IMR-90 (cell line): Measurements from ENCODE around the gene RGN. TPM values are rescaled to one million over a fixed set of nuclear protein-coding genes. Genes with fewer than 3 reads are reported as not detected.

ENCODE experiments used
- ATAC-seq: fragments of 200-7000 bp; cut with Tn5 transposase; 2 replicates; pipeline ENCODE4 v1.9.1; 2020; ENCODE audit warnings: low read depth, mild to moderate bottlenecking, moderate library complexity
- BruUV-seq: library from RNA; stranded (reverse); fragments of 400-500 nt; replicated peaks from 2 replicates; lab custom pipeline; 2021; lab: Mats Ljungman, UMichigan
- CTCF ChIA-PET: fragments of 300-600 bp; formaldehyde crosslinking; extraction: SDS; loops from one replicate; lab custom pipeline; 2021; ENCODE audit warnings: antibody characterized with exemption; lab: Yijun Ruan, JAX
- POLR2A ChIA-PET: fragments of 300-600 bp; sonication (Branson Sonifier 250); formaldehyde crosslinking; loops from one replicate; lab custom pipeline; 2022; ENCODE audit warnings: antibody characterized with exemption; ENCODE audit not compliant: unreplicated experiment; lab: Charles Lee
- DNase-seq: peaks from one replicate; pipeline ENCODE4 v3.0.0; 2013
- H2AFZ ChIP-seq: replicated peaks from 2 replicates; pipeline ENCODE3; 2013; ENCODE audit warnings: low read length, mild to moderate bottlenecking; ENCODE audit not compliant: poor library complexity
- H2AK5ac ChIP-seq: 2 replicates; pipeline ENCODE4 v1.6.1; 2013; ENCODE audit warnings: low read depth, low read length, inconsistent platforms
- H2AK9ac ChIP-seq: replicated peaks from 2 replicates; pipeline ENCODE3; 2013; ENCODE audit warnings: mild to moderate bottlenecking, low read depth, low read length, moderate library complexity; ENCODE audit not compliant: poor library complexity
- H2BK120ac ChIP-seq: 2 replicates; pipeline ENCODE4 v1.6.1; 2013; ENCODE audit warnings: low read depth, low read length, inconsistent platforms
- H2BK15ac ChIP-seq: 3 replicates; pipeline ENCODE4 v1.6.1; 2013; ENCODE audit warnings: low read depth, low read length, inconsistent platforms
- H2BK20ac ChIP-seq: 2 replicates; pipeline ENCODE4 v1.6.1; 2013; ENCODE audit warnings: low read depth, mild to moderate bottlenecking, inconsistent platforms, low read length, moderate library complexity
- H2BK5ac ChIP-seq: 2 replicates; pipeline ENCODE4 v1.6.1; 2013; ENCODE audit warnings: mild to moderate bottlenecking, low read depth, low read length, inconsistent platforms; ENCODE audit not compliant: poor library complexity, severe bottlenecking
- H3K14ac ChIP-seq: replicated peaks from 2 replicates; pipeline ENCODE4 v1.6.1; 2013; ENCODE audit warnings: low read depth, low read length, inconsistent platforms
- H3K18ac ChIP-seq: 2 replicates; pipeline ENCODE4 v1.6.1; 2013; ENCODE audit warnings: low read depth, low read length, control low read depth
- H3K23ac ChIP-seq: 2 replicates; pipeline ENCODE4 v1.6.1; 2013; ENCODE audit warnings: low read depth, low read length, inconsistent platforms
- H3K27ac ChIP-seq: 2 replicates; pipeline ENCODE4 v1.5.1; 2013; ENCODE audit warnings: mild to moderate bottlenecking, control low read depth, low read length; ENCODE audit not compliant: insufficient read depth
- H3K27me3 ChIP-seq: 2 replicates; pipeline ENCODE4 v1.6.1; 2013; ENCODE audit warnings: low read length; ENCODE audit not compliant: control insufficient read depth, insufficient read depth
- H3K36me3 ChIP-seq: 2 replicates; pipeline ENCODE4 v1.6.1; 2013; ENCODE audit warnings: low read length, mixed read lengths; ENCODE audit not compliant: control insufficient read depth, insufficient read depth
- H3K4ac ChIP-seq: 2 replicates; pipeline ENCODE4 v1.6.1; 2013; ENCODE audit warnings: low read depth, low read length, inconsistent platforms
- H3K4me1 ChIP-seq: 2 replicates; pipeline ENCODE4 v1.6.1; 2013; ENCODE audit warnings: low read length, mixed read lengths; ENCODE audit not compliant: control insufficient read depth, insufficient read depth
- H3K4me2 ChIP-seq: 2 replicates; pipeline ENCODE4 v1.6.1; 2013; ENCODE audit warnings: low read depth, mild to moderate bottlenecking, control low read depth, low read length, moderate library complexity
- H3K4me3 ChIP-seq: 2 replicates; pipeline ENCODE4 v1.5.1; 2013; ENCODE audit warnings: low read depth, mild to moderate bottlenecking, control low read depth, low read length, moderate library complexity; ENCODE audit not compliant: insufficient read depth
- H3K56ac ChIP-seq: 2 replicates; pipeline ENCODE4 v1.6.1; 2013; ENCODE audit warnings: low read length, inconsistent platforms; ENCODE audit not compliant: insufficient read depth; ENCODE audit errors: extremely low read depth
- H3K79me1 ChIP-seq, 2 experiments: 2 replicates each; pipeline ENCODE4 v1.6.1; 2013; ENCODE audit warnings: low read length in 2 of 2, inconsistent platforms in 1 of 2, low read depth in 1 of 2
- H3K9ac ChIP-seq: 2 replicates; pipeline ENCODE4 v1.6.1; 2013; ENCODE audit warnings: low read depth, low read length, control low read depth
- H3K9me1 ChIP-seq: 2 replicates; pipeline ENCODE4 v1.6.1; 2013; ENCODE audit warnings: low read length, inconsistent platforms; ENCODE audit not compliant: insufficient read depth
- H3K9me3 ChIP-seq: 2 replicates; pipeline ENCODE4 v1.6.1; 2013; ENCODE audit warnings: low read length; ENCODE audit not compliant: control insufficient read depth, insufficient read depth
- H4K20me1 ChIP-seq: 2 replicates; pipeline ENCODE4 v1.6.1; 2013; ENCODE audit warnings: low read length, inconsistent platforms; ENCODE audit not compliant: insufficient read depth
- H4K5ac ChIP-seq: 2 replicates; pipeline ENCODE4 v1.6.1; 2013; ENCODE audit warnings: mild to moderate bottlenecking, low read depth, low read length, control low read depth
- H4K8ac ChIP-seq, 2 experiments: 2 replicates each; pipeline ENCODE4 v1.6.1; 2013; ENCODE audit warnings: low read depth in 2 of 2, low read length in 2 of 2, control low read depth in 1 of 2, inconsistent platforms in 1 of 2
- H4K91ac ChIP-seq: 2 replicates; pipeline ENCODE4 v1.6.1; 2013; ENCODE audit warnings: low read depth, low read length, inconsistent platforms; ENCODE audit not compliant: insufficient read depth
- CHD1 ChIP-seq: IDR thresholded peaks from 2 replicates; pipeline ENCODE4 v1.6.1; 2012; ENCODE audit warnings: low read depth, low read length, improper control_type of control experiment
- FOS ChIP-seq: fragments of 150-350 bp; IDR thresholded peaks from 2 replicates; pipeline ENCODE4 v1.6.1; 2016; ENCODE audit warnings: low read depth, low read length
- MXI1 ChIP-seq: IDR thresholded peaks from 2 replicates; pipeline ENCODE4 v1.6.1; 2012; ENCODE audit warnings: low read depth, mild to moderate bottlenecking, low read length, moderate library complexity, borderline replicate concordance
- NFE2L2 ChIP-seq: fragments of 150-350 bp; IDR thresholded peaks from 2 replicates; pipeline ENCODE4 v1.6.1; 2016; ENCODE audit warnings: low read depth, mild to moderate bottlenecking, low read length
- RAD21 ChIP-seq: IDR thresholded peaks from 2 replicates; pipeline ENCODE4 v1.6.1; 2012; ENCODE audit warnings: low read length, improper control_type of control experiment
- RFX5 ChIP-seq: IDR thresholded peaks from 2 replicates; pipeline ENCODE4 v1.8.0; 2012; ENCODE audit warnings: low read depth, mild to moderate bottlenecking, low read length, moderate library complexity
- SMC3 ChIP-seq: fragments of 150-350 bp; IDR thresholded peaks from 2 replicates; pipeline ENCODE4 v1.6.1; 2016; ENCODE audit warnings: low read depth, mild to moderate bottlenecking, antibody characterized with exemption, low read length, moderate library complexity
- USF2 ChIP-seq: fragments of 150-350 bp; IDR thresholded peaks from 2 replicates; pipeline ENCODE4 v1.6.1; 2017; ENCODE audit warnings: mild to moderate bottlenecking, antibody characterized with exemption, low read length, low read depth
- WGBS, 2 experiments: methylation state at CpG; one replicate each; pipeline versions ENCODE4 v1.1.5 to v1.1.7; 2013; ENCODE audit warnings: missing lambda C conversion rate in 2 of 2; ENCODE audit not compliant: insufficient read length in 1 of 2; ENCODE audit errors: extremely low coverage in 2 of 2; 5-methylcytosine and 5-hydroxymethylcytosine counted together
- dilution Hi-C: fragments of 300-500 bp; cut with HindIII; formaldehyde crosslinking; loops from one replicate; pipeline ENCODE4 v1.14.3; 2018; ENCODE audit warnings: low sequenced_read_pairs; ENCODE audit not compliant: unreplicated experiment
- in situ Hi-C: fragments of 300-500 bp; cut with MboI; formaldehyde crosslinking; loops from 3 replicates; pipeline ENCODE4 v1.14.3; 2019; ENCODE audit warnings: low sequenced_read_pairs, inconsistent platforms, mixed read lengths
- intact Hi-C: fragments of 100-400 bp; cut with micrococcal nuclease; formaldehyde crosslinking; loops from 2 replicates; pipeline ENCODE4 v1.10.0; 2022
- polyA plus RNA-seq, 3 experiments: library from polyadenylated mRNA; depleted of rRNA; stranded (reverse); fragments of >200 nt; gene quantifications; 2 replicates each; pipeline ENCODE4 v1.2.3, GENCODE V29; 2012; ENCODE audit warnings: low replicate concordance in 1 of 3
- total RNA-seq: library from RNA; depleted of rRNA; stranded (reverse); fragments of >200 nt; gene quantifications from 2 replicates; pipeline ENCODE4 v1.2.3, GENCODE V29; 2012
- TF ChIP-seq, protein P1 (sequence below): conservative IDR thresholded peaks from 2 replicates; pipeline ENCODE4 v1.5.1; 2012; ENCODE audit warnings: mild to moderate bottlenecking, low read depth, low read length, improper control_type of control experiment
- TF ChIP-seq, protein P2 (sequence below): fragments of 150-350 bp; IDR thresholded peaks from 2 replicates; pipeline ENCODE4 v1.6.1; 2016; ENCODE audit warnings: low read depth, mild to moderate bottlenecking, low read length, moderate library complexity, borderline replicate concordance

RGN gene
- total and polyA plus RNA-seq, 2 of the 4 experiments (the other 2 are of a cell fraction): 0.18 to 0.26 TPM

DNA sequence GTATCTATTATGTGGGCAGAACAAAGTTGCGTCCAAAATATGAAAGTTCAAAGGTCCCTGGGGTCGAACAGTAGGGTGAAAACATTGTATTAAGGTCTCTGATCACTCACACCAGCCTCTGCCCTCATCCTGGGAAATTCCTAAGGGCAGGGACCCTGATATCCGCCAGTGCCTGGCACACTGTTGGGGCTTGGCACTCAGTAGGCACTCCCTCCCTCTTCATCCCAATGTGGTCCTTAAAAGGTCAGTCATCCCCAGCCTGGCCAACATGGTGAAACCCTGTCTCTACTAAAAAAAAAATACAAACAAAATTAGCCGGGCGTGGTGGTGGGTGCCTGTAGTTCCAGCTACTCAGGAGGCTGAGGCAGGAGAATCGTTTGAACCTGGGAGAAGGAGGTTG lies 59.9 kb downstream of the RGN start:
- intact Hi-C loops (no loop called here), in situ Hi-C loops (no loop called here), dilution Hi-C loops (no loop called here)
- H4K91ac ChIP-seq: no peak overlapping the region
- no peaks in the 10 kb centered on the region for H3K79me1 ChIP-seq
- H2BK120ac ChIP-seq: no peak overlapping the region
- ATAC-seq (no peak), DNase-seq (no peak)
- H2BK15ac ChIP-seq: no peak overlapping the region
- H3K23ac ChIP-seq: no peak overlapping the region
- H3K9me3 ChIP-seq: no peaks in the 10 kb centered on the region
- H4K20me1 ChIP-seq: peaks cover 6% of the 10 kb centered on the region; the same call in 1 of the 2 replicates
- peaks cover 8% of the 10 kb centered on the region; the same call in 1 of the 2 replicates for H3K36me3 ChIP-seq
- POLR2A ChIA-PET: no interaction called here
- no peak overlapping the region for H3K14ac ChIP-seq
- no peak overlapping the region for H4K5ac ChIP-seq
- no peak overlapping the region for H2AK9ac ChIP-seq
- H3K4me3 ChIP-seq: no peak overlapping the region
- CTCF ChIA-PET: no interaction called here
- no peak overlapping the region for H2AFZ ChIP-seq
- peaks cover 4% of the 10 kb centered on the region; the same call in 1 of the 2 replicates for H3K27me3 ChIP-seq
- H2BK20ac ChIP-seq: no peak overlapping the region
- no peak overlapping the region for H3K27ac ChIP-seq
- no peak overlapping the region for H3K9ac ChIP-seq
- 67% methylated on average over 1 of the region's 6 CpGs; no CpG with 5 or more reads in 1 of the 2 experiments for WGBS, 2 experiments
- H3K18ac ChIP-seq: no peak overlapping the region
- H3K4me2 ChIP-seq: no peak overlapping the region
- H3K4ac ChIP-seq: no peak overlapping the region
- no peaks in the 10 kb centered on the region for H3K4me1 ChIP-seq
- TF ChIP-seq CHD1 (no peak), MXI1 (no peak), USF2 (no peak), RFX5 (no peak), FOS (no peak), RAD21 (no peak), SMC3 (no peak), NFE2L2 (no peak)
- TF ChIP-seq, protein P1, sequence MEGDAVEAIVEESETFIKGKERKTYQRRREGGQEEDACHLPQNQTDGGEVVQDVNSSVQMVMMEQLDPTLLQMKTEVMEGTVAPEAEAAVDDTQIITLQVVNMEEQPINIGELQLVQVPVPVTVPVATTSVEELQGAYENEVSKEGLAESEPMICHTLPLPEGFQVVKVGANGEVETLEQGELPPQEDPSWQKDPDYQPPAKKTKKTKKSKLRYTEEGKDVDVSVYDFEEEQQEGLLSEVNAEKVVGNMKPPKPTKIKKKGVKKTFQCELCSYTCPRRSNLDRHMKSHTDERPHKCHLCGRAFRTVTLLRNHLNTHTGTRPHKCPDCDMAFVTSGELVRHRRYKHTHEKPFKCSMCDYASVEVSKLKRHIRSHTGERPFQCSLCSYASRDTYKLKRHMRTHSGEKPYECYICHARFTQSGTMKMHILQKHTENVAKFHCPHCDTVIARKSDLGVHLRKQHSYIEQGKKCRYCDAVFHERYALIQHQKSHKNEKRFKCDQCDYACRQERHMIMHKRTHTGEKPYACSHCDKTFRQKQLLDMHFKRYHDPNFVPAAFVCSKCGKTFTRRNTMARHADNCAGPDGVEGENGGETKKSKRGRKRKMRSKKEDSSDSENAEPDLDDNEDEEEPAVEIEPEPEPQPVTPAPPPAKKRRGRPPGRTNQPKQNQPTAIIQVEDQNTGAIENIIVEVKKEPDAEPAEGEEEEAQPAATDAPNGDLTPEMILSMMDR: no peak
- TF ChIP-seq, protein P2, sequence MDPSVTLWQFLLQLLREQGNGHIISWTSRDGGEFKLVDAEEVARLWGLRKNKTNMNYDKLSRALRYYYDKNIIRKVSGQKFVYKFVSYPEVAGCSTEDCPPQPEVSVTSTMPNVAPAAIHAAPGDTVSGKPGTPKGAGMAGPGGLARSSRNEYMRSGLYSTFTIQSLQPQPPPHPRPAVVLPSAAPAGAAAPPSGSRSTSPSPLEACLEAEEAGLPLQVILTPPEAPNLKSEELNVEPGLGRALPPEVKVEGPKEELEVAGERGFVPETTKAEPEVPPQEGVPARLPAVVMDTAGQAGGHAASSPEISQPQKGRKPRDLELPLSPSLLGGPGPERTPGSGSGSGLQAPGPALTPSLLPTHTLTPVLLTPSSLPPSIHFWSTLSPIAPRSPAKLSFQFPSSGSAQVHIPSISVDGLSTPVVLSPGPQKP: no peak
- no peak overlapping the region for H2AK5ac ChIP-seq
- no TSS peak for BruUV-seq
- no peak overlapping the region for H4K8ac ChIP-seq
- H3K9me1 ChIP-seq: no peaks in the 10 kb centered on the region
- no peak overlapping the region for H3K56ac ChIP-seq
- H2BK5ac ChIP-seq: no peak overlapping the region
